Heart left ventricle (tissue), 16 donors: ENCODE results near the gene TDRD7. TPM values are rescaled to one million over a fixed set of nuclear protein-coding genes. Genes with fewer than 3 reads are reported as not detected.

Source experiments
- ATAC-seq, 4 donors: fragments of 200-7000 bp; cut with Tn5 transposase; one replicate each; pipeline ENCODE4 v1.9.1; 2020 to 2022; ENCODE audit warnings: moderate library complexity in 4 of 4, mild to moderate bottlenecking in 3 of 4, moderate number of reproducible peaks in 1 of 4
- DNase-seq, 5 donors: peaks; one replicate each; pipeline ENCODE4 v3.0.0-alpha.2; 2020
- H3K27ac ChIP-seq, 12 donors: fragments of 200-600 bp; sonication (generic) in 4 of 12; one replicate each; pipeline versions ENCODE4 v1.5.0 to v1.8.0; 2016 to 2022; ENCODE audit warnings: mild to moderate bottlenecking in 2 of 12
- H3K27me3 ChIP-seq, 9 donors: fragments of 200-600 bp; sonication (generic) in 2 of 9; one replicate each; pipeline versions ENCODE4 v1.5.1 to v1.8.0; 2016 to 2022; ENCODE audit warnings: mild to moderate bottlenecking in 3 of 9
- H3K36me3 ChIP-seq, 9 donors: fragments of 200-600 bp; sonication (generic) in 2 of 9; one replicate each; pipeline versions ENCODE4 v1.5.0 to v1.8.0; 2018 to 2022; ENCODE audit warnings: mild to moderate bottlenecking in 2 of 9
- H3K4me1 ChIP-seq, 12 donors: fragments of 200-600 bp; sonication (generic) in 4 of 12; one replicate each; pipeline versions ENCODE4 v1.5.0 to v1.8.0; 2016 to 2022; ENCODE audit warnings: mild to moderate bottlenecking in 3 of 12
- H3K4me3 ChIP-seq, 12 donors: fragments of 200-600 bp; sonication (generic) in 4 of 12; one replicate each; pipeline versions ENCODE4 v1.5.0 to v1.8.0; 2017 to 2022; ENCODE audit warnings: mild to moderate bottlenecking in 9 of 12, moderate library complexity in 4 of 12
- H3K9me3 ChIP-seq, 12 donors: fragments of 200-600 bp; sonication (generic) in 4 of 12; one replicate each; pipeline versions ENCODE4 v1.5.0 to v1.8.0; 2016 to 2022; ENCODE audit warnings: mild to moderate bottlenecking in 1 of 12
- CTCF ChIP-seq, 12 donors: fragments of 200-600 bp; sonication (generic) in 4 of 12; IDR thresholded peaks; one replicate each; pipeline versions ENCODE4 v1.5.0 to v1.8.0; 2018 to 2022; ENCODE audit warnings: antibody characterized with exemption in 12 of 12, mild to moderate bottlenecking in 5 of 12
- POLR2A ChIP-seq, 2 donors: fragments of 450-650 bp; IDR thresholded peaks; one replicate each; pipeline ENCODE4 v1.6.1; 2017; ENCODE audit warnings: antibody characterized with exemption in 2 of 2, mild to moderate bottlenecking in 2 of 2, moderate library complexity in 2 of 2
- WGBS, 4 donors: extraction: QIAGEN DNeasy Blood & Tissue Kit in 2 of 4; methylation state at CpG; one replicate each; pipeline versions ENCODE4 v1.1.5 to v1.1.7; 2013 to 2018; 5-methylcytosine and 5-hydroxymethylcytosine counted together
- intact Hi-C, 10 donors: fragments of 100-400 bp; cut with DNase I; formaldehyde crosslinking; loops; one replicate each; pipeline versions ENCODE4 v1.11.1 to v1.14.2; 2022
- polyA plus RNA-seq, 2 donors: library from polyadenylated mRNA; stranded (reverse); fragments of 200-250 nt; gene quantifications; one replicate each; pipeline ENCODE4 v1.2.3, GENCODE V29; 2013
- total RNA-seq, 9 donors: library from RNA; depleted of rRNA in 2 of 9; stranded (reverse); fragments of >200 nt in 2 of 9; fragmentation: NEBNext Ultra II Directional in 3 of 9; extraction: Animal tissue kit (Norgen Biotek cat#: 25700) in 3 of 9; gene quantifications; one replicate each; pipeline versions ENCODE4 v1.1.0 to v1.2.4, GENCODE V29; 2016 to 2023
- donor health status: ischemic (EF 13 %, LVEDD 7.1; RV severe dilation, severe dysfunction).
- donor health status: healthy with polysubstance abuse.
- donor health status: DM: no; HTN: yes; CAD: no.
- donor health status: DM: no; HTN: no; CAD: no.
- donor health status: ischemic (EF 25% LVEDD 6.9; RV normal size, moderate dysfunction).
- donor health status: ischemic (EF 25% LVEDD 5.7; RV mildly dilated, moderate dysfunction).
- donor health status: healthy.
- donor health status: DM: yes; HTN: yes; CAD: no.
- donor health status: ischemic (EF 35%, LVEDD 5.7; RV mildly dilated, moderate dysfunction).
- donor health status: nonischemic (EF 11% LVEDD 7.7; RV severe dilation, severe dysfunction).
- donor health status: DM: yes; HTN: yes; CAD: no.
- donor health status: PGD.
- donor health status: ischemic (EF 29% LVEDD 5.4; RV normal size, mild dysfunction).
- donor health status: nonischemic (EF 23%, LVEDD 6.1; RV moderate dilation, normal function).

The TDRD7 gene
- total and polyA plus RNA-seq, 11 donors, result 3.0 to 15.3 (median 8.9) TPM

GRCh38 chr9:97511655-97512427, 99.9 kb downstream of the TDRD7 start:
- intact Hi-C loops, result no loop called here
- peaks cover under 1 to 77% (median 22%) of the 10 kb centered on the region in 12 donors for H3K4me1 ChIP-seq
- H3K36me3 ChIP-seq, result peaks cover 0 to 4% (median 0%) of the 10 kb centered on the region in 9 donors
- WGBS, 4 donors, result 84 to 93% (median 87%) methylated on average over 6 of the region's 6 CpGs
- no peak for TF ChIP-seq CTCF (IDR thresholded peaks at IDR 0.05)
- no peak for TF ChIP-seq POLR2A (IDR thresholded peaks at IDR 0.05)
- no peak overlapping the region for H3K4me3 ChIP-seq
- H3K27ac ChIP-seq, result peak overlapping the region in 9 of 12 donors; percentile 39 to 67 (median 44)
- H3K27me3 ChIP-seq, result no peaks in the 10 kb centered on the region
- ATAC-seq (no peak), DNase-seq (no peak)
- no peaks in the 10 kb centered on the region for H3K9me3 ChIP-seq

GRCh38 chr9:97512966-97513560, 101.2 kb downstream of the TDRD7 start:
- H3K4me3 ChIP-seq, result no peak overlapping the region
- WGBS, 4 donors, result 69 to 91% (median 75%) methylated on average over 8 of the region's 8 CpGs
- no peak for DNase-seq
- peaks cover 5 to 78% (median 20%) of the 10 kb centered on the region in 12 donors for H3K4me1 ChIP-seq
- peaks cover 0 to 4% (median 0%) of the 10 kb centered on the region in 9 donors for H3K36me3 ChIP-seq
- no peak for ATAC-seq
- no peaks in the 10 kb centered on the region for H3K9me3 ChIP-seq
- TF ChIP-seq CTCF (IDR thresholded peaks at IDR 0.05) (no peak), POLR2A (IDR thresholded peaks at IDR 0.05) (no peak)
- no peaks in the 10 kb centered on the region for H3K27me3 ChIP-seq
- H3K27ac ChIP-seq, result peak overlapping the region in 1 of 12 donors; percentile 70
- intact Hi-C loops, result no loop called here

- H3K27ac ChIP-seq, result peak overlapping the region in 8 of 12 donors; percentile 4 to 70 (median 34)
- TF ChIP-seq CTCF (IDR thresholded peaks at IDR 0.05) (no peak), POLR2A (IDR thresholded peaks at IDR 0.05) (no peak)
- intact Hi-C loops, result no loop called here
- 42 to 55% (median 45%) methylated on average over 9 of the region's 9 CpGs for WGBS, 4 donors
- ATAC-seq, result peak; percentile 68 to 81 (median 70)
- H3K4me3 ChIP-seq, result no peak overlapping the region
- H3K9me3 ChIP-seq, result no peaks in the 10 kb centered on the region
- peak in 2 of 5 donors; percentile 47 to 62 for DNase-seq
- H3K4me1 ChIP-seq, result peaks cover 0 to 78% (median 30%) of the 10 kb centered on the region in 12 donors
- no peaks in the 10 kb centered on the region for H3K27me3 ChIP-seq
- peaks cover 0 to 4% (median 0%) of the 10 kb centered on the region in 9 donors for H3K36me3 ChIP-seq
These were observed 102.6 kb downstream of the TDRD7 start for GRCh38 chr9:97514531-97514930.

GRCh38 chr9:97515662-97516061, 103.8 kb downstream of the TDRD7 start:
- peak overlapping the region in 2 of 12 donors; percentile 68 to 70 for H3K27ac ChIP-seq
- intact Hi-C loops, result no loop called here

More at GRCh38 chr9:97515662-97516061, 103.8 kb downstream of the TDRD7 start:
- Histone ChIP-seq H3K4me1 (peaks cover 6 to 81% (median 35%) of the 10 kb centered on the region in 12 donors), H3K4me3 (no peak overlapping the region), H3K36me3 (peaks cover 0 to 4% (median 0%) of the 10 kb centered on the region in 9 donors), H3K27me3 (no peaks in the 10 kb centered on the region), H3K9me3 (no peaks in the 10 kb centered on the region)
- no peak for TF ChIP-seq CTCF (IDR thresholded peaks at IDR 0.05)
- no peak for TF ChIP-seq POLR2A (IDR thresholded peaks at IDR 0.05)
- no peak for DNase-seq
- ATAC-seq, result no peak
- WGBS, 4 donors, result 53 to 77% (median 61%) methylated on average over 6 of the region's 6 CpGs
